Testis (tissue), 2 donors: Measurements from ENCODE around the gene CCDC134.

Experiments
- POLR2A ChIP-seq: fragments of 450-650 bp; IDR thresholded peaks from one replicate; pipeline ENCODE4 v1.6.1; 2017; ENCODE audit warnings: antibody characterized with exemption, mild to moderate bottlenecking, moderate library complexity
- TF ChIP-seq, protein P1 (sequence below), 3 experiments: fragments of 450-650 bp in 2 of 3; fragments of 200-600 bp in 1 of 3; sonication (generic) in 1 of 3; IDR thresholded peaks; one replicate each; pipeline ENCODE4 v1.5.1; 2016 to 2019; ENCODE audit warnings: antibody characterized with exemption in 3 of 3, mild to moderate bottlenecking in 2 of 3, moderate library complexity in 1 of 3

DNA sequence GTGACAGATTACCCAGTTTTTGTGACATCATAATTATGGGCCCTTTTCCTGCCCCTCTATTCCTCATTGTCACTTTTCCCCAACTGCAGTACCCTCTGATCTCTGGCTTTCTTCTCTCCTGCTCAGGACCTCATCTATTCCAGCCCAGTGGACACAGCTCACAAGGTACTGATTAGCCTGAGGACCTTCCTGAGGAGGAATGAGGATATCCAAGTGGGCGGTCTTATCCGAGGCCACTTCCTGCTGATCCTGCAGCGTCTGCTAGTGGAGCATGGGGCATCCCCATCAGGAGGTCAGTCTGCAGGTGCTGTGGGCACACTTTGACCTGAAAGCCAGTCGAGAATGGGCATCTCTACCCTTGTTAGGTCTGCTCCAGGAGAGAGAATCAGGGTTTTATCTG lies 24.5 kb upstream of the CCDC134 start:
- TF ChIP-seq, protein P1, sequence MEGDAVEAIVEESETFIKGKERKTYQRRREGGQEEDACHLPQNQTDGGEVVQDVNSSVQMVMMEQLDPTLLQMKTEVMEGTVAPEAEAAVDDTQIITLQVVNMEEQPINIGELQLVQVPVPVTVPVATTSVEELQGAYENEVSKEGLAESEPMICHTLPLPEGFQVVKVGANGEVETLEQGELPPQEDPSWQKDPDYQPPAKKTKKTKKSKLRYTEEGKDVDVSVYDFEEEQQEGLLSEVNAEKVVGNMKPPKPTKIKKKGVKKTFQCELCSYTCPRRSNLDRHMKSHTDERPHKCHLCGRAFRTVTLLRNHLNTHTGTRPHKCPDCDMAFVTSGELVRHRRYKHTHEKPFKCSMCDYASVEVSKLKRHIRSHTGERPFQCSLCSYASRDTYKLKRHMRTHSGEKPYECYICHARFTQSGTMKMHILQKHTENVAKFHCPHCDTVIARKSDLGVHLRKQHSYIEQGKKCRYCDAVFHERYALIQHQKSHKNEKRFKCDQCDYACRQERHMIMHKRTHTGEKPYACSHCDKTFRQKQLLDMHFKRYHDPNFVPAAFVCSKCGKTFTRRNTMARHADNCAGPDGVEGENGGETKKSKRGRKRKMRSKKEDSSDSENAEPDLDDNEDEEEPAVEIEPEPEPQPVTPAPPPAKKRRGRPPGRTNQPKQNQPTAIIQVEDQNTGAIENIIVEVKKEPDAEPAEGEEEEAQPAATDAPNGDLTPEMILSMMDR (IDR thresholded peaks at IDR 0.05): no peak
- no peak for TF ChIP-seq POLR2A
